ENCODE measurements around the gene KIAA0753.

KIAA0753 gene

GRCh38 chr17:6605142-6605541 lies 35.4 kb downstream of the KIAA0753 start:
- no peaks in the 10 kb centered on the region for H3K27me3 ChIP-seq (ENCODE audit: low read depth, low read length)
- no peaks in the 10 kb centered on the region for H3K4me1 ChIP-seq (ENCODE audit: low read length)
- no peak overlapping the region for H3K4me3 ChIP-seq (ENCODE audit: low read length)
- H3K4me2 ChIP-seq (ENCODE audit: low read length), result no peak overlapping the region
- no peaks in the 10 kb centered on the region for H3K9me3 ChIP-seq (ENCODE audit: insufficient read depth, low read length)
- no peaks in the 10 kb centered on the region for H4K20me1 ChIP-seq (ENCODE audit: insufficient read depth, low read length)
- H2AFZ ChIP-seq (ENCODE audit: low read depth, low read length), result no peak overlapping the region
- no peak overlapping the region for H3K9ac ChIP-seq (ENCODE audit: low read length)
- TF ChIP-seq CTCF (IDR thresholded peaks at IDR 0.05; ENCODE audit: low read depth, low read length) (no peak), EZH2phosphoT487 (IDR thresholded peaks at IDR 0.05; ENCODE audit: low read depth) (no peak)
- H3K27ac ChIP-seq (ENCODE audit: low read length), result no peak overlapping the region
- H3K79me2 ChIP-seq (ENCODE audit: low read length), result no peaks in the 10 kb centered on the region
- peaks cover 7% of the 10 kb centered on the region for H3K36me3 ChIP-seq (replicated peaks; ENCODE audit: low read depth, low read length)

- TF ChIP-seq CTCF (IDR thresholded peaks at IDR 0.05; ENCODE audit: low read depth, low read length) (no peak), EZH2phosphoT487 (IDR thresholded peaks at IDR 0.05; ENCODE audit: low read depth) (no peak)
- H3K27ac ChIP-seq (ENCODE audit: low read length), result no peak overlapping the region
- no peaks in the 10 kb centered on the region for H3K79me2 ChIP-seq (ENCODE audit: low read length)
- no peak overlapping the region for H2AFZ ChIP-seq (ENCODE audit: low read depth, low read length)
- peaks cover 7% of the 10 kb centered on the region for H3K36me3 ChIP-seq (replicated peaks; ENCODE audit: low read depth, low read length)
- H3K4me1 ChIP-seq (ENCODE audit: low read length), result peaks cover 9% of the 10 kb centered on the region
- no peak overlapping the region for H3K4me3 ChIP-seq (ENCODE audit: low read length)
- H3K9ac ChIP-seq (ENCODE audit: low read length), result no peak overlapping the region
- H3K27me3 ChIP-seq (ENCODE audit: low read depth, low read length), result no peaks in the 10 kb centered on the region
- no peak overlapping the region for H3K4me2 ChIP-seq (ENCODE audit: low read length)
- no peaks in the 10 kb centered on the region for H4K20me1 ChIP-seq (ENCODE audit: insufficient read depth, low read length)
- H3K9me3 ChIP-seq (ENCODE audit: insufficient read depth, low read length), result no peaks in the 10 kb centered on the region
Observed at GRCh38 chr17:6603744-6604325, 36.7 kb downstream of the KIAA0753 start.

- Histone ChIP-seq H3K4me1 (ENCODE audit: low read length) (peaks cover 9% of the 10 kb centered on the region), H3K4me3 (ENCODE audit: low read length) (no peak overlapping the region), H3K9ac (ENCODE audit: low read length) (no peak overlapping the region), H4K20me1 (ENCODE audit: insufficient read depth, low read length) (no peaks in the 10 kb centered on the region), H3K9me3 (ENCODE audit: insufficient read depth, low read length) (no peaks in the 10 kb centered on the region), H3K27ac (ENCODE audit: low read length) (no peak overlapping the region), H3K36me3 (replicated peaks; ENCODE audit: low read depth, low read length) (peaks cover 7% of the 10 kb centered on the region), H2AFZ (ENCODE audit: low read depth, low read length) (no peak overlapping the region), H3K79me2 (ENCODE audit: low read length) (no peaks in the 10 kb centered on the region), H3K4me2 (ENCODE audit: low read length) (no peak overlapping the region), H3K27me3 (ENCODE audit: low read depth, low read length) (no peaks in the 10 kb centered on the region)
- TF ChIP-seq CTCF (IDR thresholded peaks at IDR 0.05; ENCODE audit: low read depth, low read length), result no peak
- no peak for TF ChIP-seq EZH2phosphoT487 (IDR thresholded peaks at IDR 0.05; ENCODE audit: low read depth)
Observed at GRCh38 chr17:6602141-6602540, 38.4 kb downstream of the KIAA0753 start.

- Histone ChIP-seq H3K27ac (ENCODE audit: low read length) (no peak overlapping the region), H2AFZ (ENCODE audit: low read depth, low read length) (no peak overlapping the region), H3K9me3 (ENCODE audit: insufficient read depth, low read length) (no peaks in the 10 kb centered on the region), H3K4me3 (ENCODE audit: low read length) (no peak overlapping the region), H3K4me2 (ENCODE audit: low read length) (no peak overlapping the region), H3K9ac (ENCODE audit: low read length) (no peak overlapping the region), H3K27me3 (ENCODE audit: low read depth, low read length) (no peaks in the 10 kb centered on the region), H3K4me1 (ENCODE audit: low read length) (peaks cover 9% of the 10 kb centered on the region), H3K79me2 (ENCODE audit: low read length) (no peaks in the 10 kb centered on the region), H4K20me1 (ENCODE audit: insufficient read depth, low read length) (no peaks in the 10 kb centered on the region), H3K36me3 (replicated peaks; ENCODE audit: low read depth, low read length) (peaks cover 9% of the 10 kb centered on the region)
- TF ChIP-seq EZH2phosphoT487 (IDR thresholded peaks at IDR 0.05; ENCODE audit: low read depth) (no peak), CTCF (IDR thresholded peaks at IDR 0.05; ENCODE audit: low read depth, low read length) (no peak)
Observed at GRCh38 chr17:6599364-6599763, 41.1 kb downstream of the KIAA0753 start.
